Measurements from ENCODE around the gene AQP7. TPM values are rescaled to one million over a fixed set of nuclear protein-coding genes. Genes with fewer than 3 reads are reported as not detected.
"Not testable (repeated sequence)": the region's sequence is repeated elsewhere in the genome, so short reads cannot be mapped to it uniquely, and the experiment has no call there.

AQP7 gene
- total and polyA plus RNA-seq, 3 experiments from 2014 or later = not detected

- Mint-ChIP-seq H3K27me3 (peaks cover 0 to 2% of the 10 kb centered on the region in 2 donors), H3K36me3 (peaks cover 0 to 23% (median 5%) of the 10 kb centered on the region in 3 donors), H3K4me3 (no peak overlapping the region), H3K4me1 (peaks cover 5 to 7% (median 7%) of the 10 kb centered on the region in 3 donors), H3K27ac (peak overlapping the region in 1 of 8 donors; percentile 84), H3K9me3 (no peaks in the 10 kb centered on the region)
- no peak for DNase-seq
- Histone ChIP-seq H3K4me3 (ENCODE audit: low read length) (no peak overlapping the region), H3K36me3 (ENCODE audit: insufficient read depth, low read length) (peaks cover 5% of the 10 kb centered on the region), H3K27ac (ENCODE audit: low read depth, low read length) (no peak overlapping the region), H3K9me3 (ENCODE audit: low read length) (no peaks in the 10 kb centered on the region), H3K27me3 (ENCODE audit: insufficient read depth, low read length, poor library complexity, severe bottlenecking) (no peaks in the 10 kb centered on the region), H3K4me1 (ENCODE audit: insufficient read depth, low read length) (no peaks in the 10 kb centered on the region)
- CTCF ChIA-PET = interaction anchor here (1.4 to 4.8 kb wide), 8 partner anchors 11 to 106 kb away, joined by 3 to 62 read pairs (median 8); no protein-coding TSS in a partner anchor
- POLR2A ChIA-PET = interaction anchor here (0.9 kb wide), 1 partner anchor 71 kb away, joined by 3 read pairs; the partner anchor contains the start of gene AQP3
These were observed 26.5 kb downstream of the AQP7 start for GRCh38 chr9:33375841-33376321.

GRCh38 chr9:33375238-33375840, 27.0 kb downstream of the AQP7 start:
- Histone ChIP-seq H3K4me1 (ENCODE audit: insufficient read depth, low read length) (no peaks in the 10 kb centered on the region), H3K27ac (ENCODE audit: low read depth, low read length) (no peak overlapping the region), H3K9me3 (ENCODE audit: low read length) (no peaks in the 10 kb centered on the region), H3K36me3 (ENCODE audit: insufficient read depth, low read length) (peaks cover 11% of the 10 kb centered on the region), H3K27me3 (ENCODE audit: insufficient read depth, low read length, poor library complexity, severe bottlenecking) (no peaks in the 10 kb centered on the region), H3K4me3 (ENCODE audit: low read length) (no peak overlapping the region)
- DNase-seq = no peak
- Mint-ChIP-seq H3K9me3 (no peaks in the 10 kb centered on the region), H3K27ac (peak overlapping the region in 2 of 8 donors; percentile 79 to 84), H3K4me1 (peaks cover 5 to 7% (median 7%) of the 10 kb centered on the region in 3 donors), H3K36me3 (peaks cover 0 to 28% (median 5%) of the 10 kb centered on the region in 3 donors), H3K27me3 (peaks cover 0 to 2% of the 10 kb centered on the region in 2 donors), H3K4me3 (no peak overlapping the region)
- CTCF ChIA-PET = interaction anchor here (0.6 to 4.8 kb wide), 22 partner anchors 8 to 346 kb away, joined by 3 to 62 read pairs (median 4); partner anchors contain the start of gene NOL6
- POLR2A ChIA-PET = interaction anchor here (0.9 kb wide), 1 partner anchor 72 kb away, joined by 3 read pairs; the partner anchor contains the start of gene AQP3

GRCh38 chr9:33374634-33375237, 27.6 kb downstream of the AQP7 start:
- CTCF ChIA-PET = interaction anchor here (0.6 to 4.8 kb wide), 25 partner anchors 8 to 347 kb away, joined by 3 to 62 read pairs (median 4); partner anchors contain the start of gene NOL6
- Histone ChIP-seq H3K27ac (ENCODE audit: low read depth, low read length) (no peak overlapping the region), H3K4me3 (ENCODE audit: low read length) (no peak overlapping the region), H3K9me3 (ENCODE audit: low read length) (no peaks in the 10 kb centered on the region), H3K36me3 (ENCODE audit: insufficient read depth, low read length) (peaks cover 17% of the 10 kb centered on the region), H3K4me1 (ENCODE audit: insufficient read depth, low read length) (no peaks in the 10 kb centered on the region), H3K27me3 (ENCODE audit: insufficient read depth, low read length, poor library complexity, severe bottlenecking) (no peaks in the 10 kb centered on the region)
- H3K4me1 Mint-ChIP-seq = peaks cover 5 to 7% (median 7%) of the 10 kb centered on the region in 3 donors
- peaks cover 0 to 34% (median 9%) of the 10 kb centered on the region in 3 donors for H3K36me3 Mint-ChIP-seq
- H3K27ac Mint-ChIP-seq = peak overlapping the region in 2 of 8 donors; percentile 39 to 79
- no peaks in the 10 kb centered on the region for H3K9me3 Mint-ChIP-seq
- no peak overlapping the region for H3K4me3 Mint-ChIP-seq
- POLR2A ChIA-PET = interaction anchor here (0.9 kb wide), 1 partner anchor 72 kb away, joined by 3 read pairs; the partner anchor contains the start of gene AQP3
- peaks cover 0 to 2% of the 10 kb centered on the region in 2 donors for H3K27me3 Mint-ChIP-seq
- peak; percentile 32 to 72 (median 45) for DNase-seq

GRCh38 chr9:33374190-33374589, 28.2 kb downstream of the AQP7 start:
- Mint-ChIP-seq H3K9me3 (no peaks in the 10 kb centered on the region), H3K36me3 (peaks cover 0 to 40% (median 12%) of the 10 kb centered on the region in 3 donors), H3K4me1 (peaks cover 5 to 7% (median 7%) of the 10 kb centered on the region in 3 donors), H3K27me3 (peaks cover 0 to 2% of the 10 kb centered on the region in 2 donors), H3K27ac (peak overlapping the region in 2 of 8 donors; percentile 55 to 57), H3K4me3 (no peak overlapping the region)
- H3K27me3 ChIP-seq (ENCODE audit: insufficient read depth, low read length, poor library complexity, severe bottlenecking) = no peaks in the 10 kb centered on the region
- no peak for DNase-seq
- no peak overlapping the region for H3K27ac ChIP-seq (ENCODE audit: low read depth, low read length)
- no peaks in the 10 kb centered on the region for H3K9me3 ChIP-seq (ENCODE audit: low read length)
- ChIA-PET POLR2A (no interaction called here), CTCF (interaction anchor here (0.8 to 4.8 kb wide), 17 partner anchors 9 to 347 kb away, joined by 3 to 62 read pairs (median 5); partner anchors contain the start of gene NOL6)
- H3K4me1 ChIP-seq (ENCODE audit: insufficient read depth, low read length) = no peaks in the 10 kb centered on the region
- peaks cover 18% of the 10 kb centered on the region for H3K36me3 ChIP-seq (ENCODE audit: insufficient read depth, low read length)
- no peak overlapping the region for H3K4me3 ChIP-seq (ENCODE audit: low read length)

GRCh38 chr9:33372900-33373299, 29.5 kb downstream of the AQP7 start:
- no peaks in the 10 kb centered on the region for H3K4me1 ChIP-seq (ENCODE audit: insufficient read depth, low read length)
- H3K27ac ChIP-seq (ENCODE audit: low read depth, low read length) = no peak overlapping the region
- H3K36me3 ChIP-seq (ENCODE audit: insufficient read depth, low read length) = peaks cover 18% of the 10 kb centered on the region
- no peaks in the 10 kb centered on the region for H3K9me3 Mint-ChIP-seq
- H3K9me3 ChIP-seq (ENCODE audit: low read length) = no peaks in the 10 kb centered on the region
- DNase-seq = no peak
- no peak overlapping the region for H3K4me3 ChIP-seq (ENCODE audit: low read length)
- peaks cover 0 to 2% of the 10 kb centered on the region in 2 donors for H3K27me3 Mint-ChIP-seq
- POLR2A ChIA-PET = no interaction called here
- H3K27ac Mint-ChIP-seq = peak overlapping the region in 3 of 8 donors; percentile 52 to 72 (median 63)
- no peaks in the 10 kb centered on the region for H3K27me3 ChIP-seq (ENCODE audit: insufficient read depth, low read length, poor library complexity, severe bottlenecking)
- peaks cover 5 to 7% (median 7%) of the 10 kb centered on the region in 3 donors for H3K4me1 Mint-ChIP-seq
- CTCF ChIA-PET = interaction anchor here (0.6 to 4.8 kb wide), 4 partner anchors 8 to 92 kb away, joined by 3 to 62 read pairs (median 4); no protein-coding TSS in a partner anchor
- no peak overlapping the region for H3K4me3 Mint-ChIP-seq
- peaks cover 0 to 50% (median 16%) of the 10 kb centered on the region in 3 donors for H3K36me3 Mint-ChIP-seq

GRCh38 chr9:33366979-33367480, 35.3 kb downstream of the AQP7 start:
- H3K9me3 ChIP-seq (ENCODE audit: low read length) = no peaks in the 10 kb centered on the region
- CTCF ChIA-PET = no interaction called here
- no peaks in the 10 kb centered on the region for H3K9me3 Mint-ChIP-seq
- no peaks in the 10 kb centered on the region for H3K27me3 ChIP-seq (ENCODE audit: insufficient read depth, low read length, poor library complexity, severe bottlenecking)
- H3K4me1 ChIP-seq (ENCODE audit: insufficient read depth, low read length) = no peaks in the 10 kb centered on the region
- POLR2A ChIA-PET = no interaction called here
- peaks cover 0 to 88% (median 34%) of the 10 kb centered on the region in 3 donors for H3K36me3 Mint-ChIP-seq
- no peak overlapping the region for H3K4me3 ChIP-seq (ENCODE audit: low read length)
- no peak for DNase-seq
- H3K27ac ChIP-seq (ENCODE audit: low read depth, low read length) = no peak overlapping the region
- H3K36me3 ChIP-seq (ENCODE audit: insufficient read depth, low read length) = peaks cover 36% of the 10 kb centered on the region
- no peaks in the 10 kb centered on the region for H3K27me3 Mint-ChIP-seq
- H3K4me1 Mint-ChIP-seq = no peaks in the 10 kb centered on the region
- no peak overlapping the region for H3K4me3 Mint-ChIP-seq
- peak overlapping the region in 2 of 8 donors; percentile 12 to 34 for H3K27ac Mint-ChIP-seq

GRCh38 chr9:33364814-33365213, 37.6 kb downstream of the AQP7 start:
- H3K4me3 Mint-ChIP-seq; H3K27ac Mint-ChIP-seq; H3K9me3 Mint-ChIP-seq; H3K4me1 ChIP-seq (ENCODE audit: insufficient read depth, low read length); H3K4me3 ChIP-seq (ENCODE audit: low read length); H3K4me1 Mint-ChIP-seq; H3K9me3 ChIP-seq (ENCODE audit: low read length); DNase-seq; H3K27ac ChIP-seq (ENCODE audit: low read depth, low read length); H3K27me3 ChIP-seq (ENCODE audit: insufficient read depth, low read length, poor library complexity, severe bottlenecking); POLR2A ChIA-PET; H3K27me3 Mint-ChIP-seq: not testable (repeated sequence)
- peaks cover 24% of the 10 kb centered on the region for H3K36me3 ChIP-seq (ENCODE audit: insufficient read depth, low read length)
- CTCF ChIA-PET = interaction anchor here (3.0 kb wide), 1 partner anchor 10 kb away, joined by 15 read pairs; no protein-coding TSS in a partner anchor
- peaks cover 0 to 81% (median 25%) of the 10 kb centered on the region in 3 donors for H3K36me3 Mint-ChIP-seq

All from CD8-positive, alpha-beta memory T cell (primary cell).